Lower leg skin (tissue), 3 donors: ENCODE data around the gene NACC1.
"Not testable (repeated sequence)": the region's sequence is repeated elsewhere in the genome, so short reads cannot be mapped to it uniquely, and the experiment has no call there.

Experiments used
- POLR2A ChIP-seq, 2 donors: fragments of 450-650 bp; IDR thresholded peaks; one replicate each; pipeline ENCODE4 v1.6.1; 2016 to 2017; ENCODE audit warnings: antibody characterized with exemption in 2 of 2, mild to moderate bottlenecking in 1 of 2, moderate library complexity in 1 of 2
- TF ChIP-seq, protein P1 (sequence below), 3 donors: fragments of 450-650 bp; IDR thresholded peaks; one replicate each; pipeline ENCODE4 v1.5.1; 2016; ENCODE audit warnings: antibody characterized with exemption in 3 of 3, mild to moderate bottlenecking in 3 of 3, moderate library complexity in 2 of 3

GRCh38 chr19:13166151-13166550, 48.1 kb downstream of the NACC1 start:
- TF ChIP-seq, protein P1, sequence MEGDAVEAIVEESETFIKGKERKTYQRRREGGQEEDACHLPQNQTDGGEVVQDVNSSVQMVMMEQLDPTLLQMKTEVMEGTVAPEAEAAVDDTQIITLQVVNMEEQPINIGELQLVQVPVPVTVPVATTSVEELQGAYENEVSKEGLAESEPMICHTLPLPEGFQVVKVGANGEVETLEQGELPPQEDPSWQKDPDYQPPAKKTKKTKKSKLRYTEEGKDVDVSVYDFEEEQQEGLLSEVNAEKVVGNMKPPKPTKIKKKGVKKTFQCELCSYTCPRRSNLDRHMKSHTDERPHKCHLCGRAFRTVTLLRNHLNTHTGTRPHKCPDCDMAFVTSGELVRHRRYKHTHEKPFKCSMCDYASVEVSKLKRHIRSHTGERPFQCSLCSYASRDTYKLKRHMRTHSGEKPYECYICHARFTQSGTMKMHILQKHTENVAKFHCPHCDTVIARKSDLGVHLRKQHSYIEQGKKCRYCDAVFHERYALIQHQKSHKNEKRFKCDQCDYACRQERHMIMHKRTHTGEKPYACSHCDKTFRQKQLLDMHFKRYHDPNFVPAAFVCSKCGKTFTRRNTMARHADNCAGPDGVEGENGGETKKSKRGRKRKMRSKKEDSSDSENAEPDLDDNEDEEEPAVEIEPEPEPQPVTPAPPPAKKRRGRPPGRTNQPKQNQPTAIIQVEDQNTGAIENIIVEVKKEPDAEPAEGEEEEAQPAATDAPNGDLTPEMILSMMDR (IDR thresholded peaks at IDR 0.05): not testable (repeated sequence)
- not testable (repeated sequence) for TF ChIP-seq POLR2A (IDR thresholded peaks at IDR 0.05)
